HepG2 (cell line): ENCODE measurements around the gene CUL2.

Source experiments
- CREM ChIP-seq, 2 experiments: sonication (generic) in 1 of 2; formaldehyde crosslinking in 1 of 2; IDR thresholded peaks; 2 replicates each; pipeline versions ENCODE4 v1.4.0 to v1.6.1; 2016 to 2020; ENCODE audit warnings: antibody characterized with exemption in 1 of 2, mild to moderate bottlenecking in 1 of 2, missing genetic modification reagents in 1 of 2
- EZH2 ChIP-seq: conservative IDR thresholded peaks from 2 replicates; pipeline ENCODE4 v1.6.1; 2012; ENCODE audit warnings: mild to moderate bottlenecking, low read depth, low read length, moderate library complexity
- PHF8 ChIP-seq: sonication (generic); formaldehyde crosslinking; IDR thresholded peaks from 2 replicates; pipeline ENCODE4 v1.5.0; 2020; ENCODE audit warnings: missing genetic modification reagents
- POLR2A ChIP-seq, 2 experiments: IDR thresholded peaks; 2 replicates each; pipeline ENCODE4 v1.6.1; 2011; ENCODE audit warnings: low read depth in 2 of 2, low read length in 2 of 2, mild to moderate bottlenecking in 1 of 2, moderate library complexity in 1 of 2; ENCODE audit not compliant: insufficient read depth in 1 of 2
- TCF7L2 ChIP-seq: IDR thresholded peaks from 2 replicates; pipeline ENCODE4 v1.6.1; 2011; ENCODE audit warnings: mild to moderate bottlenecking, low read depth, low read length, moderate library complexity
- TP53 ChIP-seq: sonication (generic); formaldehyde crosslinking; conservative IDR thresholded peaks from 2 replicates; pipeline ENCODE4 v1.4.0; 2020; ENCODE audit warnings: missing genetic modification reagents
- UBTF ChIP-seq: sonication (generic); formaldehyde crosslinking; IDR thresholded peaks from 2 replicates; pipeline ENCODE4 v1.4.0; 2020; ENCODE audit warnings: mild to moderate bottlenecking, missing genetic modification reagents

- TF ChIP-seq UBTF (CRISPR knock-in tag) = no peak
- TF ChIP-seq CREM (IDR thresholded peaks at IDR 0.05) = no peak
- no peak for TF ChIP-seq CREM (CRISPR knock-in tag; IDR thresholded peaks at IDR 0.05)
- TF ChIP-seq PHF8 (CRISPR knock-in tag) = no peak
- no peak for TF ChIP-seq TP53
- TF ChIP-seq EZH2 = no peak
- TF ChIP-seq TCF7L2 = no peak
- no peak for TF ChIP-seq POLR2A (IDR thresholded peaks at IDR 0.05; ENCODE audit: insufficient read depth in 1 of 2, low read depth in 2 of 2, low read length in 2 of 2)
These were observed 2.7 kb upstream of the CUL2 start for GRCh38 chr10:35092851-35093250.
